ENCODE measurements around the gene IL1RL2.

The IL1RL2 gene

DNA sequence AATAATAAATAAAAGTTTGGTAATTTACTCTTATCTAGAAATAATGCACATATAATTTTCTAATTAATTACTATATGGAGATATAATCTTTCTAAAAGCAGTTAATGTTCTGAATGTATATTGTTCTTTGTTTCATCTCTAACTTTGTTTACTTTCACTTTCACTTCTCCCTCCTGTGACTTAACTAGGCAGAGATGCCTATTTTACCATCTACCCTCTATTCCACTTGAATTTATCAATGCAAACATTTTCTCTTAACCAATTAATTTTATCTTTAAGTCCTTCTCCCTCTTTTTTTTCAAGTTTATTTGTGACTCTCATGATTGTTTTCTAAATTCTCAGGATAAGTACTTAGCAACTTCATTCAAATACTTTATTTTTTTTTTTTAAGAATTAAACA is 69.5 kb downstream of the IL1RL2 start:
- H3K9me3 Mint-ChIP-seq, result peaks cover 5% of the 10 kb centered on the region
- no peak overlapping the region for H3K4me3 Mint-ChIP-seq
- TF ChIP-seq, protein P1, sequence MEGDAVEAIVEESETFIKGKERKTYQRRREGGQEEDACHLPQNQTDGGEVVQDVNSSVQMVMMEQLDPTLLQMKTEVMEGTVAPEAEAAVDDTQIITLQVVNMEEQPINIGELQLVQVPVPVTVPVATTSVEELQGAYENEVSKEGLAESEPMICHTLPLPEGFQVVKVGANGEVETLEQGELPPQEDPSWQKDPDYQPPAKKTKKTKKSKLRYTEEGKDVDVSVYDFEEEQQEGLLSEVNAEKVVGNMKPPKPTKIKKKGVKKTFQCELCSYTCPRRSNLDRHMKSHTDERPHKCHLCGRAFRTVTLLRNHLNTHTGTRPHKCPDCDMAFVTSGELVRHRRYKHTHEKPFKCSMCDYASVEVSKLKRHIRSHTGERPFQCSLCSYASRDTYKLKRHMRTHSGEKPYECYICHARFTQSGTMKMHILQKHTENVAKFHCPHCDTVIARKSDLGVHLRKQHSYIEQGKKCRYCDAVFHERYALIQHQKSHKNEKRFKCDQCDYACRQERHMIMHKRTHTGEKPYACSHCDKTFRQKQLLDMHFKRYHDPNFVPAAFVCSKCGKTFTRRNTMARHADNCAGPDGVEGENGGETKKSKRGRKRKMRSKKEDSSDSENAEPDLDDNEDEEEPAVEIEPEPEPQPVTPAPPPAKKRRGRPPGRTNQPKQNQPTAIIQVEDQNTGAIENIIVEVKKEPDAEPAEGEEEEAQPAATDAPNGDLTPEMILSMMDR (IDR thresholded peaks at IDR 0.05; ENCODE audit: unreplicated experiment in 3 of 3), result no peak
- no peaks in the 10 kb centered on the region for H3K36me3 Mint-ChIP-seq (ENCODE audit: low read depth)
- H3K4me1 Mint-ChIP-seq, result peaks cover 27% of the 10 kb centered on the region
- no peak overlapping the region for H3K27ac Mint-ChIP-seq
- H3K27me3 Mint-ChIP-seq (ENCODE audit: low read depth), result peaks cover 7% of the 10 kb centered on the region

DNA sequence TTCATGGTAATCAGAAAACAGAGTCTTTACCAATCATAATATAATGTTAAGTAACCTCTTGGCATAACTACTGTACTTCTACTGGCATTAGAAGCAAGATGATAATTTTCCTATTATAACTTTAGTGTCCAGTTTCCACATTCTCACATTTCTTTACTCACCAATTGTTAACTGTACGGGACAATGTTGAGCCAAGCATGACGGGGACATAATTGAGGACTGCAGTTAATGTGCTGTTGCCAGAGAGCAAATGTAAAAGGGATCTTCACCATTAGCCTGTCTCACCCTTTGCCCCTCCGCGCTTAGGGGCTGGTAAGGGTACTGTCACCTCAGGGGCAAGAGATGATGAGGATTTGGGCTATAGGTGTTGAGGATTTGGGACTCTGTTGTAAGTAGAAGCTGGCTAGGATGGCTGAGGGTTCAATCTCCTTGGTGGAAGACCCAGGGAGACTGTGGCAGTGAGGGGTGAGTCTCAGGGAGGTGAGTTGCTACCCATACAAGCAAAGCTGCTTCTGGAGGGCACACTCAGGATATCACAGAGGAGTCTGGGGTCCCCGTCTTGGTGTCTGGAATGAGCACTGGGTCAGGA is 70.1 kb downstream of the IL1RL2 start:
- Mint-ChIP-seq H3K27ac (no peak overlapping the region), H3K9me3 (peaks cover 5% of the 10 kb centered on the region)
- TF ChIP-seq, protein P1 (IDR thresholded peaks at IDR 0.05; ENCODE audit: unreplicated experiment in 3 of 3), result no peak

DNA sequence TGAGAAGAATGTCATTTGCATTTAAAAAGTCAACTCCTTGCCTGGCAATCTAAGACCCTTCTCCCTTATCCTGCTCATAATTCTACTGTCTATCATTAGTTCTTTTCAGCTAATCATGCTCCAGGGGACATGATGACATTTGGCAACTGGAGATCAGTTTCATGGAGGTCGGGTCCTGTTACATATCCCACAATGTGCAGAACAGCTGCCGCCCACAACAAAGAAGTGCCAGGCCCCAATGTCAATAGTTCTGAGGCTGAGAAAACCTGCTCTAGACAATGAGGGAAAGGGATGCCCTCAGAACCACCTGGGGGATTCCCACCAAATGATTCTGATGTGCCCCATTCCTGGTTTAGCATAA is 71.2 kb downstream of the IL1RL2 start:
- Mint-ChIP-seq H3K36me3 (ENCODE audit: low read depth) (no peaks in the 10 kb centered on the region), H3K9me3 (peaks cover 5% of the 10 kb centered on the region), H3K4me1 (peaks cover 26% of the 10 kb centered on the region), H3K27ac (peak overlapping the region in 1 of 3 experiments; percentile 16), H3K27me3 (ENCODE audit: low read depth) (peaks cover 4% of the 10 kb centered on the region), H3K4me3 (no peak overlapping the region)
- TF ChIP-seq, protein P1 (IDR thresholded peaks at IDR 0.05; ENCODE audit: unreplicated experiment in 3 of 3), result no peak

More for the DNA sequence above, 70.1 kb downstream of the IL1RL2 start:
- peaks cover 26% of the 10 kb centered on the region for H3K4me1 Mint-ChIP-seq
- peaks cover 4% of the 10 kb centered on the region for H3K27me3 Mint-ChIP-seq (ENCODE audit: low read depth)
- no peaks in the 10 kb centered on the region for H3K36me3 Mint-ChIP-seq (ENCODE audit: low read depth)
- no peak overlapping the region for H3K4me3 Mint-ChIP-seq

DNA sequence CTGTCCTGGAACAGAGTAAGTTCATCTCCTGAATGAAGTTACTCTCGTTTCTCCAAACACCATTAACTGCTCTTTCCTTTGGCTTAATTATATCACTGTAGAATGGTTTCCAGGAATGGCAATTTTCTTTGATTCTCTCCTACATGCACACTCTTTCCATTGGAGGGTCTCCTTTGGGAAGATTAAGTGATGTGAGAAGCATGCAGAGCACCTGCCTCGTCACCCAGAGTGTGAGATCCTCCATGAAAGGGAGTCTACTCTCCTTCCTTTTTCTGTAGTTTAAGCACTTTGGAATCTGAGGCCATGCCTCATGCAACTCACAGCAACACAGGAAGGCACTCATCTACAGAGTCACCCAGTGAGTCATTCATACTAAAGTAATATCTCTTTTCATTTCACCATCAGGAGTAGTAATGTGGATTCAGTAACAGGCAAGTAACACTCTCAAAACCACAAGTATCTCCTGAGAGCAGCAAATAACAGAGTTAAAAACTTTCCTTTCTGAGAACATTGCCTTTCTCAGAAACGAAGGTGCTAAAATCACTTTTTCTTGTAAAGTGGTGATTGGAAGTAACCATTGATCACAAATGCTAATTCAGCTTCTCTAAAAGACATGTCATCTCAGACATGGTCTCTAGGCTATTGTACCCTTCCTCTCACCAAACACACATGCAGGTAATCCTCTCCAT is 71.7 kb downstream of the IL1RL2 start:
- Mint-ChIP-seq H3K4me1 (peaks cover 26% of the 10 kb centered on the region), H3K27me3 (ENCODE audit: low read depth) (peaks cover 4% of the 10 kb centered on the region), H3K36me3 (ENCODE audit: low read depth) (no peaks in the 10 kb centered on the region), H3K4me3 (no peak overlapping the region), H3K27ac (peak overlapping the region in 1 of 3 experiments; percentile 23), H3K9me3 (peaks cover 5% of the 10 kb centered on the region)
- TF ChIP-seq, protein P1 (IDR thresholded peaks at IDR 0.05; ENCODE audit: unreplicated experiment in 3 of 3), result no peak

DNA sequence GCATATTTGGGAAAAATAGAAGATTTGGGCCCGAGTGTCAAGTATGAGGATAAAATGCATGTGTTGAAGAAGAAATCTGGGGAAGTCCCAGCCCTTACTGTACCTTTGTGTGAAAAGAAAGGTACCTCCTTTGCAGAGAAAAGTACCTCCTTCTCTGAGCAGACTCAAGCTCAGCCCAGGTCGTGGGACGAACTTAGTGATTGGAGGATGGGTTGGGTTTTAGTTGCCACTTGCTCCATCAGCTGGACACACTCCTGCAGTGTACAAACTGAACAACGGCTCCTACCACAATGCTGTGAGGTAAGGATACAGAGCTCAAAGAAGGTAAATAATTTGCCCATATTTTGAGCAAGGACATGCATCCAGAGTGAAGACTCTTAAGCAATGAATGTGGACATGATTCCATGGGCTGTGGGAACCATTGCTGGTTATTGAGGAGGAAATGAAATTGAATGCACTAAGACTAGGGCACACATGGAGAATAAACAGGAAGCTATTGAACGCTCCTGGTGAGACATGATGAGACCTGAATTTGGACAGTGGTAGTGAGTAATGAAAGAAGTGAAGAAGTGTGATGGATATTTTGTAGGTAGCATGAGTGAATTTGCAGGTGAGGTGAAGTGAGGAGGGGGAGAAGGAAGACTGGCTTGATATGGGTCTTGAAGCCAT is 74.8 kb downstream of the IL1RL2 start:
- Mint-ChIP-seq H3K4me3 (no peak overlapping the region), H3K9me3 (no peaks in the 10 kb centered on the region)

More for the DNA sequence above, 74.8 kb downstream of the IL1RL2 start:
- TF ChIP-seq, protein P1 (IDR thresholded peaks at IDR 0.05; ENCODE audit: unreplicated experiment in 3 of 3), result no peak
- Mint-ChIP-seq H3K27me3 (ENCODE audit: low read depth) (no peaks in the 10 kb centered on the region), H3K4me1 (peaks cover 22% of the 10 kb centered on the region), H3K27ac (no peak overlapping the region), H3K36me3 (ENCODE audit: low read depth) (no peaks in the 10 kb centered on the region)

Measured in nephron (organoid).